ENCODE data around the gene ASRGL1. TPM values are rescaled to one million over a fixed set of nuclear protein-coding genes. Genes with fewer than 3 reads are reported as not detected.

Gene ASRGL1
- total and polyA plus RNA-seq, 8 donors: 2.9 to 82.0 (median 35.3) TPM

DNA sequence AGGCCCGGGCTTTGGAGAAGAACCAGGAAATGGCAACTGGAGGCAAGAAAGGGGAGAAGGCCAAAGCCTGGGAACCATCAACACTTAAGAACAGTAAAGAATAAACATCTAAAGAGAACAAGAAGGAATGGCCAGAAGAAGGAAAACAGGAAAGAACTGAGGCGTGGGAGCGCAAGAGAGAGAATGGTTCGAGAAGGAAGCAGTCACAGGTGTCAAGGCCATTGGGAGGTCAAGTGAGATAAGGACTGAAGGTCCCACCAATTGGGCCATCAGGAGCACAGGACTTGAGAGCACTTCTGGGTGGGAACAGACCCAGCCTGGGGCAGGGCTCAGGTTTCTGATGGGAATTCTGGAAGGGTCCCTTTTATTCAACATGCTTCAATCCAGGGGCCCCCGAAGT lies 80.9 kb downstream of the ASRGL1 start:
- Histone ChIP-seq H3K27me3 (no peaks in the 10 kb centered on the region), H3K4me1 (peaks cover 10 to 38% (median 21%) of the 10 kb centered on the region in 4 donors), H3K27ac (peak overlapping the region in 3 of 5 donors; percentile 4 to 68 (median 15)), H3K9me3 (no peaks in the 10 kb centered on the region), H3K4me3 (no peak overlapping the region), H3K36me3 (no peaks in the 10 kb centered on the region)
- intact Hi-C loops (cut with DNase I; ENCODE audit: low total_unique reads): no loop called here
- no peak for DNase-seq
- no peak for TF ChIP-seq POLR2AphosphoS5 (IDR thresholded peaks at IDR 0.05)
- no peak for TF ChIP-seq EP300 (IDR thresholded peaks at IDR 0.05)
- TF ChIP-seq, protein P1, sequence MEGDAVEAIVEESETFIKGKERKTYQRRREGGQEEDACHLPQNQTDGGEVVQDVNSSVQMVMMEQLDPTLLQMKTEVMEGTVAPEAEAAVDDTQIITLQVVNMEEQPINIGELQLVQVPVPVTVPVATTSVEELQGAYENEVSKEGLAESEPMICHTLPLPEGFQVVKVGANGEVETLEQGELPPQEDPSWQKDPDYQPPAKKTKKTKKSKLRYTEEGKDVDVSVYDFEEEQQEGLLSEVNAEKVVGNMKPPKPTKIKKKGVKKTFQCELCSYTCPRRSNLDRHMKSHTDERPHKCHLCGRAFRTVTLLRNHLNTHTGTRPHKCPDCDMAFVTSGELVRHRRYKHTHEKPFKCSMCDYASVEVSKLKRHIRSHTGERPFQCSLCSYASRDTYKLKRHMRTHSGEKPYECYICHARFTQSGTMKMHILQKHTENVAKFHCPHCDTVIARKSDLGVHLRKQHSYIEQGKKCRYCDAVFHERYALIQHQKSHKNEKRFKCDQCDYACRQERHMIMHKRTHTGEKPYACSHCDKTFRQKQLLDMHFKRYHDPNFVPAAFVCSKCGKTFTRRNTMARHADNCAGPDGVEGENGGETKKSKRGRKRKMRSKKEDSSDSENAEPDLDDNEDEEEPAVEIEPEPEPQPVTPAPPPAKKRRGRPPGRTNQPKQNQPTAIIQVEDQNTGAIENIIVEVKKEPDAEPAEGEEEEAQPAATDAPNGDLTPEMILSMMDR (IDR thresholded peaks at IDR 0.05): no peak
- TF ChIP-seq POLR2A (IDR thresholded peaks at IDR 0.05): no peak
- WGBS, 5 donors: 72 to 82% (median 81%) methylated on average over 5 of the region's 5 CpGs

DNA sequence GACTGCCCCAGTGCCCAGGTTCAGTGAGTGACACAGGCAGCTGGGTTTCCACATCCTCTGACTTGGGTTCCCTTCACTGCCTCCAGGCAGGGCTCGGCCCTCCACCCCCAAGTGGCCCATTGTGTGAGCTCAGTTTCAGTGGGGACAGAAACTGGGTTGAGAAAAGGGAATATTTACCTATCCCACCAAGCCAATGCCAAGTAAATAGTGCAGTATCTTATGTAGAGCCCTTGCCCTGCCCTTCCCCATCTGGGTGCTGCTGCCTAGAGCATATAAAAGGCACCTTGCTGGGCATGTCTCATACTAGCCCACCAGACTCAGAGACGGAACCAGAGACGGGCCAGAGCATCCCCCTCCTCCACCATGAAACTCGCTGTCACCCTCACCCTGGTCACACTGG lies 81.5 kb downstream of the ASRGL1 start, which contains the start of gene SCGB1A1:
Gene SCGB1A1 (plus strand): TSS at position 301 of the 400 bp plus-strand sequence. CDS start 63 bp downstream, at position 364.
- H3K27me3 ChIP-seq: no peaks in the 10 kb centered on the region
- H3K27ac ChIP-seq: peak within 1 kb of the TSS; percentile 15 to 68 (median 50)
- intact Hi-C loops (cut with DNase I; ENCODE audit: low total_unique reads): no loop called here
- no peaks in the 10 kb centered on the region for H3K9me3 ChIP-seq
- WGBS, 5 donors: 60 to 92% (median 80%) methylated on average over 4 of the region's 4 CpGs
- no peaks in the 10 kb centered on the region for H3K36me3 ChIP-seq
- DNase-seq: no peak
- H3K4me3 ChIP-seq: no peak within 1 kb of the TSS
- H3K4me1 ChIP-seq: peaks cover 10 to 34% (median 21%) of the 10 kb centered on the region in 4 donors
- no peak for TF ChIP-seq POLR2AphosphoS5 (IDR thresholded peaks at IDR 0.05)
- no peak for TF ChIP-seq EP300 (IDR thresholded peaks at IDR 0.05)
- TF ChIP-seq, protein P1 (IDR thresholded peaks at IDR 0.05): no peak
- TF ChIP-seq POLR2A (IDR thresholded peaks at IDR 0.05): no peak

DNA sequence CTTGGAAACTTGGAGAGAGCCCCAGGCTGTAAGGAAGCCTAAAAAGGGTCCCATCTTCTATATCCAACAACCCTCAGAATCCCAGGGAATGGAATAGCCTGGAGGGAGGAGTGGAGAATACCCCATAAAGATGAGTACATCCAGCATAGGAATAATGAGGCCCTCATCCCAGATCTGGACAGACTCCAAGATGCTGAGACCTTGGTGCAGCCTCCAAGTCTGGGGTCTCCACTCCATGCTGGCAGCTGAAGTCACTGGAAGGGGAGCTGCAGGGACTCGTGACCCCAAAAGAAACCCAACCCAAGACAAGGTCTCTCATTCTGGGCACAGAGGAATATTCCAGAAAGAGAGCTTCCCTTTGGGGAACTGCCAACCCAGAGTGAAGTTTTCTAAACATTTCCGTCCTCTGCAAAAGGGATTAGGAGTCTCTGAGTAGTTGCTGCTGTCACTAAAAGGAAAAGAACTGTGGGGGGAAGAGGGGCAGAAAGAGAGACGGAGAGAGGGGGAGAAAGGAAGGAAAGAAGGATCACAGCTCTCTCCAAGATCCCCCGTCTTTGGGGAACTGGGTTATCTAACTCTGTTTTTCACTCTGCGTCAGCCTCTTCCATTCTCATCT lies 82.2 kb downstream of the ASRGL1 start:
- Histone ChIP-seq H3K27ac (peak overlapping the region; percentile 5 to 68 (median 50)), H3K9me3 (no peaks in the 10 kb centered on the region), H3K36me3 (no peaks in the 10 kb centered on the region), H3K4me1 (peaks cover 13 to 38% (median 24%) of the 10 kb centered on the region in 4 donors), H3K27me3 (no peaks in the 10 kb centered on the region), H3K4me3 (no peak overlapping the region)
- WGBS, 5 donors: 26 to 62% (median 52%) methylated on average over 5 of the region's 5 CpGs
- intact Hi-C loops (cut with DNase I; ENCODE audit: low total_unique reads): no loop called here
- no peak for TF ChIP-seq EP300 (IDR thresholded peaks at IDR 0.05)
- no peak for TF ChIP-seq POLR2AphosphoS5 (IDR thresholded peaks at IDR 0.05)
- TF ChIP-seq, protein P1 (IDR thresholded peaks at IDR 0.05): no peak
- TF ChIP-seq POLR2A (IDR thresholded peaks at IDR 0.05): no peak
- peak in 1 of 2 donors; percentile 83 for DNase-seq

DNA sequence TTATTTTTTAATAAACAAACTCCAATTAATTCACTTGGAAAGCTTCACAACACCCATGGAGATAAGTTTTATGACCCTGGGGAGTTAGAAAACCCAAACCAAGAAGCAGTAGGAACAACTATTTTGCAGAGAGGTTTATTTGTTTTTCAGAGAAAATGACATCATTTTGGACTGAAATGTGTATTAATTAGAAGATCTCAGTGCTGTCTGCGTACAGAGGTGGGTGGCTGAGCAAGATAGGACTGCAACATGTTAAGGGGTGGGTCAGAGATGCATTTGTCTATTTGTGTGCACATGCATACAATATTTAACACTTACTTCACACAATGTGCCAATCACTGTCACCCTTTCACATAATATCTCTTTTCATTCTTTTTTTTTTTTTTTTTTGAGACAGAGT lies 82.7 kb downstream of the ASRGL1 start:
- Histone ChIP-seq H3K27ac (peak overlapping the region in 3 of 5 donors; percentile 42 to 68 (median 62)), H3K27me3 (no peaks in the 10 kb centered on the region), H3K4me1 (peaks cover 18 to 44% (median 26%) of the 10 kb centered on the region in 4 donors), H3K36me3 (no peaks in the 10 kb centered on the region), H3K9me3 (no peaks in the 10 kb centered on the region), H3K4me3 (no peak overlapping the region)
- peak in 1 of 2 donors; percentile 35 for DNase-seq
- intact Hi-C loops (cut with DNase I; ENCODE audit: low total_unique reads): loop anchor here (5.0 kb wide), 1 partner anchor 122 kb away; no protein-coding TSS in a partner anchor
- WGBS, 5 donors: 39 to 73% (median 47%) methylated on average over 1 of the region's 1 CpG
- no peak for TF ChIP-seq POLR2A (IDR thresholded peaks at IDR 0.05)
- TF ChIP-seq, protein P1 (IDR thresholded peaks at IDR 0.05): no peak
- no peak for TF ChIP-seq EP300 (IDR thresholded peaks at IDR 0.05)
- TF ChIP-seq POLR2AphosphoS5 (IDR thresholded peaks at IDR 0.05): no peak
